GM12875 (cell line): Measurements from ENCODE around the gene MAP3K7.

ENCODE experiments used
- H3K4me3 ChIP-seq: one replicate; pipeline ENCODE4 v1.5.1; 2011; ENCODE audit warnings: low read depth, low read length, control low read depth
- CTCF ChIP-seq: IDR thresholded peaks from 2 replicates; pipeline ENCODE4 v1.5.1; 2011; ENCODE audit warnings: low read depth, mild to moderate bottlenecking, control low read depth, inconsistent platforms, low read length, moderate library complexity, borderline replicate concordance; ENCODE audit not compliant: insufficient read depth

MAP3K7 gene

GRCh38 chr6:90485635-90486277, 101.1 kb downstream of the MAP3K7 start:
- no peak for TF ChIP-seq CTCF

DNA sequence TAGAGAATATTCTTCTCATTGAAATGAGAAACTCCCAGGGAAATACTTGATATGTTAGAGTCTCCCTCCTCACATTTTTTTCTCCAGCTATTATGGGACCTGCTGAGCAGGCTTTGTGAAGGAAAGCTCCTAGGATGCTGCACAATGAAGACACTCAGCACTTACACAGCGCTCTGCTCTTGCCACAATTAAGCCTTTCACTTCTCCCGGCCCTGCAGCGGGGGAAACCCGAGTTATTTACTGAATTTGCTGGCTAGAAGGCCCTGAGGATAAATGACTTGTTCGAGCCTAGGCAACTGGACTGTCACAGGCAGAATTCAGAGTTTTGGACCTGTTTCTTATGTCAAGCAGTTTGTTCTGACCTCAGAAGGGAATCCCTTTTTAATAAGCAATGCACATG, 102.0 kb downstream of the MAP3K7 start:
- no peak for TF ChIP-seq CTCF
- H3K4me3 ChIP-seq, result no peak overlapping the region

More at GRCh38 chr6:90485635-90486277, 101.1 kb downstream of the MAP3K7 start:
- H3K4me3 ChIP-seq, result no peak overlapping the region

DNA sequence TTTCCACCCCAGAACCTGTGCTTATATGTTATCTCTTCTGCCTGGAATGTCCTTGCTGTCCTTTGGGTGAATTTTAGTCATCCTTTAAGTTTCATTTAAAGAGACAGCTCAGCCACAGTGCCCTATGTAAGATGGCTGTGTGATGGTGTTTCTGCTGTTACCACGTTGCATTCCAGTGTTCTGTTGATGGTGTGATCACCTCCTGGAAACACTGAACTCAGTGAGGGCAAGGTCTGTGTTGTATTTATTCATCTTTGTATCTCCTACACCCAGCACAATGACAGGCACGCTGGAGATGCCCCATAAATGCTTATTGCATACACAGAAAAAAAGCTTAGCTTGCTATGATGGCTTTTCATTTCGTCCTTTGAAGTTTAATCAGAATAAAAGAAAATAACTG, 102.5 kb downstream of the MAP3K7 start:
- H3K4me3 ChIP-seq, result no peak overlapping the region
- no peak for TF ChIP-seq CTCF

DNA sequence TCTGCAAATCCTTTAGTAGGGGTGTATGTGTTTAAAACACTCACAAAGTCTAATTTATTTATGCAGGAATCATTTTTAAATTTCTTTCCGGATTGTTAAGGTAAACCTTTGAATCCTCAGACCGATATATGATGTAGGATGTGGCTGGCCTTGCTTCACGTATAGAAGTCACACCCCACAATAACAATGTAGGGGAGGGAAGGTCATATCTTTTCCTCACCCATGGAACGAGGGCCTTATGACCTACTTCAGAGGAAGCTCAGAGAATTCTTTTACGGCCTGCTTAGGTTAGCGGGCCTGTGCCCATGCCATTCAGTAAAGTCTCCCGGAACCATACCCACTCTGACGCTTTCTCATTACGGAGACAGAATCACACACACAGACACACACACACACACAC, 102.9 kb downstream of the MAP3K7 start:
- H3K4me3 ChIP-seq, result no peak overlapping the region
- no peak for TF ChIP-seq CTCF

- no peak overlapping the region for H3K4me3 ChIP-seq
- TF ChIP-seq CTCF, result no peak
Measured at GRCh38 chr6:90483116-90483839, 103.6 kb downstream of the MAP3K7 start.

DNA sequence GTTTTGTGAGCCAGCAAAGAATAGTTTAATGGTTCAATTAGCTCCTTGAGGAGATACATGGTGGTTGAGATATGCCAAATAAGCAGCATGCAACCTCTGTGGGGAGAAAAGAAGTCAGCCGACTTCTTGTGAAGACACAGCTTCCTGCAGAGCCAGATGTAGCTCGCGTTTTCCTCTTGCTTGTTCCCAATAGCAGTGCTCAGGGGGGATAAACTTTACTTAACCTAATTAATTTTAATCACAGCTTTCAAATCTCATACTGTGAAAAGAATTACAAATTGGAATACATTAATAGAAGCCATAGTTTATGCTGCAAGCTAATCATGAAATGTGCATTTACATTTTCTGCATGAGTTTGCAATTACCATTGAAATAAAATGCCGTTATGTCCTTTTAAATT, 106.2 kb downstream of the MAP3K7 start:
- no peak for TF ChIP-seq CTCF
- H3K4me3 ChIP-seq, result no peak overlapping the region

GRCh38 chr6:90479603-90479926, 107.3 kb downstream of the MAP3K7 start:
- H3K4me3 ChIP-seq, result no peak overlapping the region
- TF ChIP-seq CTCF, result no peak
